Measurements from ENCODE around the gene KRTAP3-3. TPM values are rescaled to one million over a fixed set of nuclear protein-coding genes. Genes with fewer than 3 reads are reported as not detected.

The KRTAP3-3 gene
- total RNA-seq, 1 donor from 2014 or later = not detected

GRCh38 chr17:41016578-41017215, 22.7 kb upstream of the KRTAP3-3 start:
- Histone ChIP-seq H3K36me3 (no peaks in the 10 kb centered on the region), H3K27me3 (ENCODE audit: low read depth) (no peaks in the 10 kb centered on the region), H3K27ac (no peak overlapping the region), H3K4me1 (no peaks in the 10 kb centered on the region), H3K4me3 (no peak overlapping the region), H3K9me3 (no peaks in the 10 kb centered on the region)
- DNase-seq (no peak), ATAC-seq (no peak)
- TF ChIP-seq CTCF (IDR thresholded peaks at IDR 0.05) = no peak
- intact Hi-C loops (cut with DNase I) = no loop called here

GRCh38 chr17:41015454-41015853, 21.5 kb upstream of the KRTAP3-3 start:
- intact Hi-C loops (cut with DNase I) = no loop called here
- H3K27ac ChIP-seq = no peak overlapping the region
- H3K27me3 ChIP-seq (ENCODE audit: low read depth) = no peaks in the 10 kb centered on the region
- no peak for TF ChIP-seq CTCF (IDR thresholded peaks at IDR 0.05)
- H3K36me3 ChIP-seq = no peaks in the 10 kb centered on the region
- ATAC-seq (no peak), DNase-seq (no peak)
- H3K4me1 ChIP-seq = no peaks in the 10 kb centered on the region
- no peak overlapping the region for H3K4me3 ChIP-seq
- no peaks in the 10 kb centered on the region for H3K9me3 ChIP-seq

GRCh38 chr17:41013606-41014005, 19.6 kb upstream of the KRTAP3-3 start:
- Histone ChIP-seq H3K36me3 (no peaks in the 10 kb centered on the region), H3K4me3 (no peak overlapping the region), H3K27ac (no peak overlapping the region), H3K9me3 (no peaks in the 10 kb centered on the region), H3K27me3 (ENCODE audit: low read depth) (no peaks in the 10 kb centered on the region), H3K4me1 (no peaks in the 10 kb centered on the region)
- DNase-seq = no peak
- ATAC-seq = no peak
- intact Hi-C loops (cut with DNase I) = no loop called here
- TF ChIP-seq CTCF (IDR thresholded peaks at IDR 0.05) = no peak

- Histone ChIP-seq H3K27ac (no peak overlapping the region), H3K36me3 (no peaks in the 10 kb centered on the region), H3K27me3 (ENCODE audit: low read depth) (no peaks in the 10 kb centered on the region), H3K9me3 (no peaks in the 10 kb centered on the region), H3K4me1 (no peaks in the 10 kb centered on the region), H3K4me3 (no peak overlapping the region)
- ATAC-seq (no peak), DNase-seq (no peak)
- intact Hi-C loops (cut with DNase I) = no loop called here
- no peak for TF ChIP-seq CTCF (IDR thresholded peaks at IDR 0.05)
These were observed 19.2 kb upstream of the KRTAP3-3 start for GRCh38 chr17:41013181-41013580.

- no peak for TF ChIP-seq CTCF (IDR thresholded peaks at IDR 0.05)
- Histone ChIP-seq H3K9me3 (no peaks in the 10 kb centered on the region), H3K4me3 (no peak overlapping the region), H3K27me3 (ENCODE audit: low read depth) (no peaks in the 10 kb centered on the region), H3K4me1 (no peaks in the 10 kb centered on the region), H3K27ac (no peak overlapping the region), H3K36me3 (no peaks in the 10 kb centered on the region)
- DNase-seq = no peak
- intact Hi-C loops (cut with DNase I) = no loop called here
- ATAC-seq = no peak
These were observed 18.6 kb upstream of the KRTAP3-3 start for GRCh38 chr17:41012326-41013120.

All from lower lobe of right lung (tissue), 2 donors.